HG03039 (cell line): Measurements from ENCODE around the gene TBX15.
"Not testable (repeated sequence)": the region's sequence is repeated elsewhere in the genome, so short reads cannot be mapped to it uniquely, and the experiment has no call there.

Source experiments
- ATAC-seq: cut with Tn5 transposase; IDR thresholded peaks from one replicate; pipeline ENCODE4 v1.9.1; 2021; ENCODE audit warnings: mild to moderate bottlenecking, moderate library complexity; ENCODE audit not compliant: unreplicated experiment

The TBX15 gene

GRCh38 chr1:118960567-118961136 lies 27.5 kb downstream of the TBX15 start:
- no peak for ATAC-seq

GRCh38 chr1:118960026-118960561 lies 28.0 kb downstream of the TBX15 start:
- peak; percentile 81 for ATAC-seq

- no peak for ATAC-seq
These were observed 29.1 kb downstream of the TBX15 start for GRCh38 chr1:118958937-118959631.

- no peak for ATAC-seq
These were observed 30.0 kb downstream of the TBX15 start for GRCh38 chr1:118958140-118958539.

- not testable (repeated sequence) for ATAC-seq
These were observed 30.6 kb downstream of the TBX15 start for GRCh38 chr1:118957579-118957978.

GRCh38 chr1:118954301-118954905 lies 33.7 kb downstream of the TBX15 start:
- ATAC-seq, result no peak

- ATAC-seq, result no peak
These were observed 36.7 kb downstream of the TBX15 start for GRCh38 chr1:118951270-118951936.

GRCh38 chr1:118949315-118949714 lies 38.8 kb downstream of the TBX15 start:
- ATAC-seq, result no peak

GRCh38 chr1:118948846-118949245 lies 39.3 kb downstream of the TBX15 start:
- ATAC-seq, result no peak

GRCh38 chr1:118948351-118948750 lies 39.8 kb downstream of the TBX15 start:
- no peak for ATAC-seq

GRCh38 chr1:118947790-118948189 lies 40.4 kb downstream of the TBX15 start:
- ATAC-seq, result no peak

GRCh38 chr1:118947003-118947765 lies 41.0 kb downstream of the TBX15 start:
- no peak for ATAC-seq

- no peak for ATAC-seq
These were observed 42.7 kb downstream of the TBX15 start for GRCh38 chr1:118945489-118945888.

GRCh38 chr1:118944546-118944945 lies 43.6 kb downstream of the TBX15 start:
- no peak for ATAC-seq

GRCh38 chr1:118944133-118944532 lies 44.0 kb downstream of the TBX15 start:
- ATAC-seq, result no peak

GRCh38 chr1:118940957-118941356 lies 47.2 kb downstream of the TBX15 start:
- ATAC-seq, result no peak

GRCh38 chr1:118937413-118938072 lies 50.6 kb downstream of the TBX15 start:
- ATAC-seq, result no peak

GRCh38 chr1:118934706-118935105 lies 53.4 kb downstream of the TBX15 start:
- no peak for ATAC-seq

GRCh38 chr1:118933051-118933781 lies 54.9 kb downstream of the TBX15 start:
- no peak for ATAC-seq

GRCh38 chr1:118931876-118932275 lies 56.3 kb downstream of the TBX15 start:
- no peak for ATAC-seq
